ENCODE data around the gene CD55.

GRCh38 chr1:207335138-207335537 is 13.7 kb downstream of the CD55 start:
- TF ChIP-seq CTCF (conservative IDR thresholded peaks at IDR 0.05 in 1 of 2, IDR thresholded peaks at IDR 0.05 in 1 of 2; ENCODE audit: extremely low read depth in 1 of 2, insufficient read depth in 1 of 2, low read depth in 1 of 2, low read length in 2 of 2) = no peak
- TF ChIP-seq EZH2 (IDR thresholded peaks at IDR 0.05; ENCODE audit: borderline replicate concordance, low read length) = no peak

All from mammary epithelial cell (primary cell).